B cell (primary cell): ENCODE results near the gene ZBTB17. TPM values are rescaled to one million over a fixed set of nuclear protein-coding genes. Genes with fewer than 3 reads are reported as not detected.

ENCODE experiments used
- ATAC-seq: fragments of 200-7000 bp; cut with Tn5 transposase; one replicate; pipeline ENCODE4 v1.10.0; 2021; ENCODE audit warnings: low read depth, mild to moderate bottlenecking, moderate number of reproducible peaks, moderate library complexity
- CTCF ChIA-PET: fragments of 350-600 bp; sonication (Branson Sonifier 250); formaldehyde crosslinking; loops from one replicate; lab custom pipeline; 2021; ENCODE audit warnings: antibody characterized with exemption, inconsistent platforms; lab: Charles Lee
- POLR2A ChIA-PET: fragments of 350-600 bp; sonication (Branson Sonifier 250); formaldehyde crosslinking; loops from one replicate; lab custom pipeline; 2021; ENCODE audit warnings: antibody characterized with exemption; lab: Charles Lee
- DNase-seq: peaks from one replicate; pipeline ENCODE4 v3.0.0; 2013
- H2AFZ ChIP-seq: 2 replicates; pipeline ENCODE4 v1.6.1; 2012; ENCODE audit warnings: mild to moderate bottlenecking, low read depth, low read length; ENCODE audit not compliant: insufficient read depth, poor library complexity, severe bottlenecking
- H3K27ac ChIP-seq, 2 donors: 1 replicate in 1 of 2; 2 replicates in 1 of 2; pipeline ENCODE4 v1.5.1; 2012 to 2013; ENCODE audit warnings: low read length in 2 of 2, mild to moderate bottlenecking in 2 of 2, moderate library complexity in 1 of 2
- H3K27me3 ChIP-seq, 4 experiments: fragments of 200-600 bp in 1 of 4; sonication (generic) in 1 of 4; replicated peaks in 1 of 4; 1 replicate in 2 of 4; 2 replicates in 2 of 4; pipeline versions ENCODE4 v1.6.1 to v1.7.0; 2013 to 2016; ENCODE audit warnings: low read length in 3 of 4, mild to moderate bottlenecking in 2 of 4, mixed read lengths in 1 of 4, moderate library complexity in 1 of 4; ENCODE audit not compliant: insufficient read depth in 4 of 4, control insufficient read depth in 3 of 4; ENCODE audit errors: control extremely low read depth in 1 of 4
- H3K36me3 ChIP-seq, 2 experiments: replicated peaks in 1 of 2; 1 replicate in 1 of 2; 2 replicates in 1 of 2; pipeline versions ENCODE4 v1.6.1 to v1.7.1; 2013; ENCODE audit warnings: low read length in 1 of 2; ENCODE audit not compliant: insufficient read depth in 2 of 2, control insufficient read depth in 1 of 2; ENCODE audit errors: control extremely low read depth in 1 of 2, extremely low read depth in 1 of 2
- H3K4me1 ChIP-seq, 2 donors: fragments of 200-600 bp in 1 of 2; sonication (generic) in 1 of 2; 1 replicate in 1 of 2; 2 replicates in 1 of 2; pipeline versions ENCODE4 v1.5.1 to v1.6.1; 2013 to 2017; ENCODE audit warnings: low read length in 2 of 2; ENCODE audit not compliant: control insufficient read depth in 2 of 2, insufficient read depth in 2 of 2
- H3K4me2 ChIP-seq: replicated peaks from 2 replicates; pipeline ENCODE3; 2012; ENCODE audit warnings: mild to moderate bottlenecking, low read depth, low read length; ENCODE audit not compliant: poor library complexity, severe bottlenecking
- H3K4me3 ChIP-seq, 5 experiments: fragments of 200-600 bp in 1 of 5; sonication (generic) in 1 of 5; 1 replicate in 3 of 5; 2 replicates in 2 of 5; pipeline versions ENCODE4 v1.5.1 to v1.7.0; 2011 to 2016; ENCODE audit warnings: low read length in 4 of 5, mild to moderate bottlenecking in 4 of 5, low read depth in 2 of 5, control low read depth in 1 of 5, moderate library complexity in 1 of 5; ENCODE audit not compliant: insufficient read depth in 1 of 5; ENCODE audit errors: control extremely low read depth in 1 of 5, extremely low read depth in 1 of 5
- H3K79me2 ChIP-seq: fragments of 200-600 bp; sonication (generic); one replicate; pipeline ENCODE4 v1.6.0; 2016; ENCODE audit warnings: low read length; ENCODE audit not compliant: control insufficient read depth, insufficient read depth
- H3K9ac ChIP-seq: fragments of 200-600 bp; sonication (generic); 2 replicates; pipeline ENCODE4 v1.6.1; 2017; ENCODE audit warnings: mild to moderate bottlenecking, low read length, moderate library complexity
- H3K9me3 ChIP-seq, 3 donors: one replicate each; pipeline versions ENCODE4 v1.6.1 to v1.7.1; 2013; ENCODE audit warnings: low read length in 2 of 3; ENCODE audit not compliant: control insufficient read depth in 2 of 3, insufficient read depth in 1 of 3; ENCODE audit errors: control extremely low read depth in 1 of 3
- H4K20me1 ChIP-seq: 2 replicates; pipeline ENCODE4 v1.6.0; 2012; ENCODE audit warnings: mild to moderate bottlenecking, low read length; ENCODE audit not compliant: insufficient read depth, control insufficient read depth, poor library complexity, severe bottlenecking
- H3K27ac Mint-ChIP-seq: one replicate; pipeline ENCODE4 v1.8.0; 2021; ENCODE audit warnings: mixed read lengths
- H3K27me3 Mint-ChIP-seq: one replicate; pipeline ENCODE4 v1.8.0; 2021; ENCODE audit warnings: mixed read lengths
- H3K4me1 Mint-ChIP-seq: one replicate; pipeline ENCODE4 v1.8.0; 2021; ENCODE audit warnings: mixed read lengths
- H3K4me3 Mint-ChIP-seq: one replicate; pipeline ENCODE4 v1.8.0; 2021; ENCODE audit warnings: mixed read lengths
- H3K9me3 Mint-ChIP-seq: one replicate; pipeline ENCODE4 v1.8.0; 2022; ENCODE audit warnings: mixed read lengths; ENCODE audit not compliant: insufficient read depth
- CTCF ChIP-seq: fragments of 200-600 bp; IDR thresholded peaks from one replicate; pipeline ENCODE4 v1.8.0; 2022; ENCODE audit warnings: antibody characterized with exemption, mild to moderate bottlenecking
- EZH2 ChIP-seq: IDR thresholded peaks from 2 replicates; pipeline ENCODE4 v1.6.1; 2012; ENCODE audit warnings: borderline replicate concordance, low read depth, mild to moderate bottlenecking, moderate library complexity, low read length; ENCODE audit not compliant: insufficient read depth, poor library complexity, severe bottlenecking
- WGBS: methylation state at CpG from one replicate; pipeline ENCODE4 v1.1.5; 2013; ENCODE audit warnings: missing lambda C conversion rate; ENCODE audit not compliant: insufficient coverage; 5-methylcytosine and 5-hydroxymethylcytosine counted together
- intact Hi-C: fragments of 100-400 bp; cut with micrococcal nuclease; formaldehyde crosslinking; loops from one replicate; pipeline ENCODE4 v1.10.0; 2022
- polyA plus RNA-seq: library from polyadenylated mRNA; depleted of rRNA; stranded (reverse); fragments of >200 nt; gene quantifications from 2 replicates; pipeline ENCODE4 v1.2.3, GENCODE V29; 2012
- total RNA-seq, 2 donors: library from RNA; stranded (reverse); fragments of 120-200 nt in 1 of 2; gene quantifications; 1 replicate in 1 of 2; 2 replicates in 1 of 2; pipeline versions ENCODE4 v1.2.3 to v1.2.4, GENCODE V29; 2013 to 2022

ZBTB17 gene
- total and polyA plus RNA-seq, 2 donors (not counting 1 experiment from before 2014, with no cell fraction given), result 94.1 to 157 TPM

GRCh38 chr1:16020325-16020724 lies 44.4 kb upstream of the ZBTB17 start:
- TF ChIP-seq CTCF (no peak), EZH2 (no peak)
- H3K27me3 Mint-ChIP-seq, result peaks cover 8% of the 10 kb centered on the region
- Histone ChIP-seq H3K4me1 (peaks cover 0 to under 1% of the 10 kb centered on the region in 2 donors), H3K4me2 (no peak overlapping the region), H3K9ac (no peak overlapping the region), H3K27ac (no peak overlapping the region), H3K9me3 (no peaks in the 10 kb centered on the region), H2AFZ (no peak overlapping the region), H3K4me3 (no peak overlapping the region), H4K20me1 (no peaks in the 10 kb centered on the region), H3K79me2 (no peaks in the 10 kb centered on the region), H3K27me3 (no peaks in the 10 kb centered on the region), H3K36me3 (no peaks in the 10 kb centered on the region)
- H3K4me1 Mint-ChIP-seq, result peaks cover 2% of the 10 kb centered on the region
- no peaks in the 10 kb centered on the region for H3K9me3 Mint-ChIP-seq
- WGBS, result 85% methylated on average over 5 of the region's 6 CpGs
- no peak for ATAC-seq
- intact Hi-C loops, result loop anchor here (2.0 kb wide), 1 partner anchor 22 kb away; the partner anchor contains the start of gene CLCNKB
- no peak overlapping the region for H3K27ac Mint-ChIP-seq
- no peak overlapping the region for H3K4me3 Mint-ChIP-seq
- ChIA-PET POLR2A (interaction anchor here (0.6 kb wide), 1 partner anchor 222 kb away, joined by 4 read pairs; no protein-coding TSS in a partner anchor), CTCF (interaction anchor here (0.6 to 1.4 kb wide), 2 partner anchors 10 to 59 kb away, joined by 3 to 5 read pairs; no protein-coding TSS in a partner anchor)
- DNase-seq, result no peak

GRCh38 chr1:16019644-16020277 lies 43.9 kb upstream of the ZBTB17 start:
- Histone ChIP-seq H3K27ac (no peak overlapping the region), H3K9me3 (no peaks in the 10 kb centered on the region), H3K27me3 (no peaks in the 10 kb centered on the region), H3K4me2 (no peak overlapping the region), H3K79me2 (no peaks in the 10 kb centered on the region), H2AFZ (no peak overlapping the region), H4K20me1 (no peaks in the 10 kb centered on the region), H3K36me3 (no peaks in the 10 kb centered on the region), H3K9ac (no peak overlapping the region), H3K4me1 (peaks cover 4 to 6% of the 10 kb centered on the region in 2 donors), H3K4me3 (no peak overlapping the region)
- Mint-ChIP-seq H3K9me3 (no peaks in the 10 kb centered on the region), H3K4me3 (no peak overlapping the region), H3K4me1 (peaks cover 8% of the 10 kb centered on the region), H3K27me3 (peaks cover 8% of the 10 kb centered on the region), H3K27ac (no peak overlapping the region)
- DNase-seq, result no peak
- ChIA-PET CTCF (interaction anchor here (0.5 to 3.6 kb wide), 5 partner anchors 9 to 227 kb away, joined by 3 to 15 read pairs (median 4); no protein-coding TSS in a partner anchor), POLR2A (interaction anchor here (0.6 kb wide), 1 partner anchor 223 kb away, joined by 4 read pairs; no protein-coding TSS in a partner anchor)
- ATAC-seq, result no peak
- no peak for TF ChIP-seq CTCF
- TF ChIP-seq EZH2, result no peak
- 80% methylated on average over 5 of the region's 9 CpGs for WGBS
- intact Hi-C loops, result loop anchor here (2.0 kb wide), 1 partner anchor 23 kb away; the partner anchor contains the start of gene CLCNKB
